DMS153 treated with DMSO at 0.1 percent for 48 hours (cell line): ENCODE measurements around the gene OR52E1.

Source experiments
- DNase-seq: peaks from one replicate; lab custom pipeline; 2025; ENCODE audit not compliant: unreplicated experiment; lab: John Stamatoyannopoulos, UW

The OR52E1 gene

GRCh38 chr11:5115339-5115738, 46.0 kb downstream of the OR52E1 start:
- DNase-seq: no peak

- no peak for DNase-seq
Measured at GRCh38 chr11:5117588-5117987, 48.2 kb downstream of the OR52E1 start.

- no peak for DNase-seq
Measured at GRCh38 chr11:5118893-5119292, 49.5 kb downstream of the OR52E1 start.
